K562 (cell line): Measurements from ENCODE around the gene HYOU1. TPM values are rescaled to one million over a fixed set of nuclear protein-coding genes. Genes with fewer than 3 reads are reported as not detected.

ENCODE experiments used
- BRF1 ChIP-seq: IDR thresholded peaks from 3 replicates; pipeline ENCODE4 v1.6.1; 2011; ENCODE audit warnings: borderline replicate concordance, mild to moderate bottlenecking; ENCODE audit not compliant: insufficient read length; ENCODE audit errors: extremely low read depth
- FOSL1 ChIP-seq: fragments of 200-800 bp; sonication (Bioruptor generic); conservative IDR thresholded peaks from 2 replicates; pipeline ENCODE4 v1.6.1; 2016; ENCODE audit warnings: missing genetic modification characterization, missing compliant biosample characterization
- MAZ ChIP-seq, 2 experiments: fragments of 450-650 bp in 1 of 2; sonication (generic) in 1 of 2; formaldehyde crosslinking; IDR thresholded peaks in 1 of 2; conservative IDR thresholded peaks in 1 of 2; 2 replicates each; pipeline versions ENCODE4 v1.4.0 to v1.5.0; 2020; ENCODE audit warnings: mild to moderate bottlenecking in 1 of 2, missing genetic modification reagents in 1 of 2
- NCOA4 ChIP-seq: fragments of 450-650 bp; IDR thresholded peaks from 2 replicates; pipeline ENCODE4 v1.6.1; 2018; ENCODE audit warnings: mild to moderate bottlenecking; ENCODE audit not compliant: partially characterized antibody
- POLR3G ChIP-seq: IDR thresholded peaks from 2 replicates; pipeline ENCODE4 v1.6.1; 2011; ENCODE audit not compliant: insufficient read length, insufficient replicate concordance; ENCODE audit errors: extremely low read depth
- PTRF ChIP-seq: fragments of 450-650 bp; IDR thresholded peaks from 2 replicates; pipeline ENCODE4 v1.6.1; 2016; ENCODE audit warnings: mild to moderate bottlenecking, missing genetic modification characterization, missing compliant biosample characterization
- SAFB ChIP-seq: fragments of 200-400 bp; formaldehyde crosslinking; IDR thresholded peaks from 2 replicates; pipeline ENCODE4 v1.6.1; 2017; ENCODE audit warnings: low read depth, low read length, borderline replicate concordance
- ZC3H4 ChIP-seq: sonication (generic); formaldehyde crosslinking; IDR thresholded peaks from 2 replicates; pipeline ENCODE4 v1.9.0; 2021; ENCODE audit warnings: missing genetic modification reagents, borderline replicate concordance
- ZEB2 ChIP-seq: fragments of 450-650 bp; IDR thresholded peaks from 2 replicates; pipeline ENCODE4 v1.6.1; 2016
- ZFP36 ChIP-seq: fragments of 150-350 bp; IDR thresholded peaks from 2 replicates; pipeline ENCODE4 v1.6.1; 2018; ENCODE audit warnings: low read length, low read depth; ENCODE audit not compliant: partially characterized antibody
- ZNF165 ChIP-seq: fragments of 250-450 bp; sonication (Bioruptor Pico); IDR thresholded peaks from 2 replicates; pipeline ENCODE4 v1.4.0; 2020; ENCODE audit warnings: borderline replicate concordance
- ZNF408 ChIP-seq: fragments of 250-450 bp; sonication (Bioruptor Pico); IDR thresholded peaks from 2 replicates; pipeline ENCODE4 v1.4.0; 2020; ENCODE audit warnings: low read depth, mild to moderate bottlenecking, moderate library complexity
- ZNF77 ChIP-seq: fragments of 250-450 bp; sonication (Bioruptor Pico); IDR thresholded peaks from 2 replicates; pipeline ENCODE4 v1.5.0; 2020
- polyA plus RNA-seq, 8 experiments: library from polyadenylated mRNA; depleted of rRNA in 4 of 8; stranded (reverse) in 5 of 8; unstranded in 3 of 8; fragments of >200 nt; fragmentation: Nextera tagmentation in 2 of 8; fragmentation: Illumina TruSeq in 1 of 8; extraction: Ambion mirVana in 2 of 8; extraction: Trizol in 1 of 8; gene quantifications; 2 replicates each; pipeline versions ENCODE4 v1.2.1 to v1.2.3, GENCODE V29; 2011 to 2014; ENCODE audit warnings: inconsistent platforms in 1 of 8, missing spikeins in 1 of 8
- total RNA-seq, 7 experiments: library from RNA; depleted of rRNA in 6 of 7; stranded (reverse); fragments of >200 nt in 6 of 7; fragmentation: Illumina TruSeq in 2 of 7; extraction: Trizol in 2 of 7; gene quantifications; 2 replicates each; pipeline versions ENCODE4 v1.2.1 to v1.2.3, GENCODE V29; 2011 to 2021; ENCODE audit warnings: low replicate concordance in 1 of 7
- TF ChIP-seq, protein P1 (sequence below): sonication (generic); formaldehyde crosslinking; IDR thresholded peaks from 2 replicates; pipeline ENCODE4 v1.8.0; 2022; ENCODE audit warnings: mild to moderate bottlenecking, missing genetic modification reagents
- TF ChIP-seq, protein P2 (sequence below): fragments of 450-650 bp; IDR thresholded peaks from 2 replicates; pipeline ENCODE4 v1.6.1; 2014; ENCODE audit warnings: low read depth, mild to moderate bottlenecking, moderate library complexity, borderline replicate concordance
- TF ChIP-seq, protein P3 (sequence below): sonication (generic); formaldehyde crosslinking; IDR thresholded peaks from 2 replicates; pipeline ENCODE4 v1.8.0; 2023; ENCODE audit warnings: mild to moderate bottlenecking, missing genetic modification reagents
- TF ChIP-seq, protein P4 (sequence below): fragments of 250-450 bp; sonication (Bioruptor Pico); IDR thresholded peaks from 2 replicates; pipeline ENCODE4 v1.5.0; 2021

HYOU1 gene
- total and polyA plus RNA-seq, 9 of the 15 experiments (the other 6 are each of a cell fraction or from before 2014, with no cell fraction given): 19.5 to 197 (median 128) TPM

DNA sequence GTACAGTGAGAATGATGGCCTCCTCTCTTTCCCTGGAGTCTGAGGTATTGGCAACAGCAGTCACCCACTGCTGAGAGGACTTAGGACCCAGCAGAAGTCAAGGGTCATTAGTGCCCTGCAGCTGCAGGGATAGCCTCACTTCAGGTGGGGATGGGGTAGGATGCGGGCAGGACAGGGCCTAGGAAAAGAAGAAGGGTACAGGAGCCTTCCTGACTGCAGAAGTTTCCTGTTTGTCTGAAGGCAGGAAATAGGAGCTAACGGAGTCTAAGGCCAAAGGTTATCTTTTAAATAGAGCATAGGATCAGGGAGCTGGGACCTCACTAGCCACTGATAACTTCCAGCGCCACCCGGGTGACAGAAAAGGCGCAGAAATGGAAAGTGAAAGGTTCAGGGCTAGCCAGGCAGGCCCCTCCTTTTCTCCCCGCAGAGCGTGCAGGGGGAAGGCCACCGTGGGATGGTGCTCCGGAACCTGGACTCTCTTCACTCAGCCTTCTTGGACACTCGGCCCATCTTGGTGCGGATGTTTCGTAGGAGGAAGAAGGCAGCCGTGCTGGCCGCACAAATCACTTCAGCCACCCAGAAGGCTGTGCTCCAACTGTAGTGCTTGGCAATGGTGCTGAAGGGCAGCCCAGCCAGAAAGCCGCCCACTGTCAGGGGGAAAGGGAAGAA lies 32.4 kb downstream of the HYOU1 start (continued):
- TF ChIP-seq ZNF408 (CRISPR knock-in tag): no peak
- 0 out of 4 replicates have a peak, but pooled peaks of 1 of the 2 experiments have one; percentile 35 for TF ChIP-seq MAZ (CRISPR knock-in tag; conservative IDR thresholded peaks at IDR 0.05 in 1 of 2, IDR thresholded peaks at IDR 0.05 in 1 of 2)
- TF ChIP-seq ZC3H4: no peak
- TF ChIP-seq FOSL1 (tag): 0 out of 2 replicates have a peak, but pooled peaks have one; percentile 9
- TF ChIP-seq PTRF: no peak
- no peak for TF ChIP-seq SAFB
- TF ChIP-seq, protein P1, sequence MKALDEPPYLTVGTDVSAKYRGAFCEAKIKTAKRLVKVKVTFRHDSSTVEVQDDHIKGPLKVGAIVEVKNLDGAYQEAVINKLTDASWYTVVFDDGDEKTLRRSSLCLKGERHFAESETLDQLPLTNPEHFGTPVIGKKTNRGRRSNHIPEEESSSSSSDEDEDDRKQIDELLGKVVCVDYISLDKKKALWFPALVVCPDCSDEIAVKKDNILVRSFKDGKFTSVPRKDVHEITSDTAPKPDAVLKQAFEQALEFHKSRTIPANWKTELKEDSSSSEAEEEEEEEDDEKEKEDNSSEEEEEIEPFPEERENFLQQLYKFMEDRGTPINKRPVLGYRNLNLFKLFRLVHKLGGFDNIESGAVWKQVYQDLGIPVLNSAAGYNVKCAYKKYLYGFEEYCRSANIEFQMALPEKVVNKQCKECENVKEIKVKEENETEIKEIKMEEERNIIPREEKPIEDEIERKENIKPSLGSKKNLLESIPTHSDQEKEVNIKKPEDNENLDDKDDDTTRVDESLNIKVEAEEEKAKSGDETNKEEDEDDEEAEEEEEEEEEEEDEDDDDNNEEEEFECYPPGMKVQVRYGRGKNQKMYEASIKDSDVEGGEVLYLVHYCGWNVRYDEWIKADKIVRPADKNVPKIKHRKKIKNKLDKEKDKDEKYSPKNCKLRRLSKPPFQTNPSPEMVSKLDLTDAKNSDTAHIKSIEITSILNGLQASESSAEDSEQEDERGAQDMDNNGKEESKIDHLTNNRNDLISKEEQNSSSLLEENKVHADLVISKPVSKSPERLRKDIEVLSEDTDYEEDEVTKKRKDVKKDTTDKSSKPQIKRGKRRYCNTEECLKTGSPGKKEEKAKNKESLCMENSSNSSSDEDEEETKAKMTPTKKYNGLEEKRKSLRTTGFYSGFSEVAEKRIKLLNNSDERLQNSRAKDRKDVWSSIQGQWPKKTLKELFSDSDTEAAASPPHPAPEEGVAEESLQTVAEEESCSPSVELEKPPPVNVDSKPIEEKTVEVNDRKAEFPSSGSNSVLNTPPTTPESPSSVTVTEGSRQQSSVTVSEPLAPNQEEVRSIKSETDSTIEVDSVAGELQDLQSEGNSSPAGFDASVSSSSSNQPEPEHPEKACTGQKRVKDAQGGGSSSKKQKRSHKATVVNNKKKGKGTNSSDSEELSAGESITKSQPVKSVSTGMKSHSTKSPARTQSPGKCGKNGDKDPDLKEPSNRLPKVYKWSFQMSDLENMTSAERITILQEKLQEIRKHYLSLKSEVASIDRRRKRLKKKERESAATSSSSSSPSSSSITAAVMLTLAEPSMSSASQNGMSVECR: no peak
- no peak for TF ChIP-seq BRF1
- TF ChIP-seq ZEB2: no peak
- TF ChIP-seq, protein P2, sequence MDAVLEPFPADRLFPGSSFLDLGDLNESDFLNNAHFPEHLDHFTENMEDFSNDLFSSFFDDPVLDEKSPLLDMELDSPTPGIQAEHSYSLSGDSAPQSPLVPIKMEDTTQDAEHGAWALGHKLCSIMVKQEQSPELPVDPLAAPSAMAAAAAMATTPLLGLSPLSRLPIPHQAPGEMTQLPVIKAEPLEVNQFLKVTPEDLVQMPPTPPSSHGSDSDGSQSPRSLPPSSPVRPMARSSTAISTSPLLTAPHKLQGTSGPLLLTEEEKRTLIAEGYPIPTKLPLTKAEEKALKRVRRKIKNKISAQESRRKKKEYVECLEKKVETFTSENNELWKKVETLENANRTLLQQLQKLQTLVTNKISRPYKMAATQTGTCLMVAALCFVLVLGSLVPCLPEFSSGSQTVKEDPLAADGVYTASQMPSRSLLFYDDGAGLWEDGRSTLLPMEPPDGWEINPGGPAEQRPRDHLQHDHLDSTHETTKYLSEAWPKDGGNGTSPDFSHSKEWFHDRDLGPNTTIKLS: no peak
- TF ChIP-seq, protein P3, sequence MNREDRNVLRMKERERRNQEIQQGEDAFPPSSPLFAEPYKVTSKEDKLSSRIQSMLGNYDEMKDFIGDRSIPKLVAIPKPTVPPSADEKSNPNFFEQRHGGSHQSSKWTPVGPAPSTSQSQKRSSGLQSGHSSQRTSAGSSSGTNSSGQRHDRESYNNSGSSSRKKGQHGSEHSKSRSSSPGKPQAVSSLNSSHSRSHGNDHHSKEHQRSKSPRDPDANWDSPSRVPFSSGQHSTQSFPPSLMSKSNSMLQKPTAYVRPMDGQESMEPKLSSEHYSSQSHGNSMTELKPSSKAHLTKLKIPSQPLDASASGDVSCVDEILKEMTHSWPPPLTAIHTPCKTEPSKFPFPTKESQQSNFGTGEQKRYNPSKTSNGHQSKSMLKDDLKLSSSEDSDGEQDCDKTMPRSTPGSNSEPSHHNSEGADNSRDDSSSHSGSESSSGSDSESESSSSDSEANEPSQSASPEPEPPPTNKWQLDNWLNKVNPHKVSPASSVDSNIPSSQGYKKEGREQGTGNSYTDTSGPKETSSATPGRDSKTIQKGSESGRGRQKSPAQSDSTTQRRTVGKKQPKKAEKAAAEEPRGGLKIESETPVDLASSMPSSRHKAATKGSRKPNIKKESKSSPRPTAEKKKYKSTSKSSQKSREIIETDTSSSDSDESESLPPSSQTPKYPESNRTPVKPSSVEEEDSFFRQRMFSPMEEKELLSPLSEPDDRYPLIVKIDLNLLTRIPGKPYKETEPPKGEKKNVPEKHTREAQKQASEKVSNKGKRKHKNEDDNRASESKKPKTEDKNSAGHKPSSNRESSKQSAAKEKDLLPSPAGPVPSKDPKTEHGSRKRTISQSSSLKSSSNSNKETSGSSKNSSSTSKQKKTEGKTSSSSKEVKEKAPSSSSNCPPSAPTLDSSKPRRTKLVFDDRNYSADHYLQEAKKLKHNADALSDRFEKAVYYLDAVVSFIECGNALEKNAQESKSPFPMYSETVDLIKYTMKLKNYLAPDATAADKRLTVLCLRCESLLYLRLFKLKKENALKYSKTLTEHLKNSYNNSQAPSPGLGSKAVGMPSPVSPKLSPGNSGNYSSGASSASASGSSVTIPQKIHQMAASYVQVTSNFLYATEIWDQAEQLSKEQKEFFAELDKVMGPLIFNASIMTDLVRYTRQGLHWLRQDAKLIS (CRISPR knock-in tag): no peak
- no peak for TF ChIP-seq ZNF165
- TF ChIP-seq, protein P4, sequence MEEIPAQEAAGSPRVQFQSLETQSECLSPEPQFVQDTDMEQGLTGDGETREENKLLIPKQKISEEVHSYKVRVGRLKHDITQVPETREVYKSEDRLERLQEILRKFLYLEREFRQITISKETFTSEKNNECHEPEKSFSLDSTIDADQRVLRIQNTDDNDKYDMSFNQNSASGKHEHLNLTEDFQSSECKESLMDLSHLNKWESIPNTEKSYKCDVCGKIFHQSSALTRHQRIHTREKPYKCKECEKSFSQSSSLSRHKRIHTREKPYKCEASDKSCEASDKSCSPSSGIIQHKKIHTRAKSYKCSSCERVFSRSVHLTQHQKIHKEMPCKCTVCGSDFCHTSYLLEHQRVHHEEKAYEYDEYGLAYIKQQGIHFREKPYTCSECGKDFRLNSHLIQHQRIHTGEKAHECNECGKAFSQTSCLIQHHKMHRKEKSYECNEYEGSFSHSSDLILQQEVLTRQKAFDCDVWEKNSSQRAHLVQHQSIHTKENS: no peak
- no peak for TF ChIP-seq ZFP36
- no peak for TF ChIP-seq ZNF77 (CRISPR knock-in tag)
- no peak for TF ChIP-seq POLR3G
- no peak for TF ChIP-seq NCOA4
